Panc1 (cell line): ENCODE measurements around the gene COL4A2.

Source experiments
- POLR2AphosphoS5 ChIP-seq: IDR thresholded peaks from 2 replicates; pipeline ENCODE4 v1.6.1; 2012; ENCODE audit warnings: mild to moderate bottlenecking, low read depth, low read length, moderate library complexity
- SIN3A ChIP-seq: IDR thresholded peaks from 2 replicates; pipeline ENCODE4 v1.6.1; 2012; ENCODE audit warnings: low read depth, mild to moderate bottlenecking, low read length, moderate library complexity, borderline replicate concordance; ENCODE audit not compliant: insufficient read depth
- TCF7L2 ChIP-seq: IDR thresholded peaks from 2 replicates; pipeline ENCODE4 v1.6.1; 2011; ENCODE audit warnings: mild to moderate bottlenecking, low read depth, low read length, inconsistent platforms
- TF ChIP-seq, protein P1 (sequence below): fragments of 450-650 bp; IDR thresholded peaks from 2 replicates; pipeline ENCODE4 v1.5.1; 2017; ENCODE audit warnings: mild to moderate bottlenecking

GRCh38 chr13:110369400-110369799 lies 62.3 kb downstream of the COL4A2 start:
- TF ChIP-seq, protein P1, sequence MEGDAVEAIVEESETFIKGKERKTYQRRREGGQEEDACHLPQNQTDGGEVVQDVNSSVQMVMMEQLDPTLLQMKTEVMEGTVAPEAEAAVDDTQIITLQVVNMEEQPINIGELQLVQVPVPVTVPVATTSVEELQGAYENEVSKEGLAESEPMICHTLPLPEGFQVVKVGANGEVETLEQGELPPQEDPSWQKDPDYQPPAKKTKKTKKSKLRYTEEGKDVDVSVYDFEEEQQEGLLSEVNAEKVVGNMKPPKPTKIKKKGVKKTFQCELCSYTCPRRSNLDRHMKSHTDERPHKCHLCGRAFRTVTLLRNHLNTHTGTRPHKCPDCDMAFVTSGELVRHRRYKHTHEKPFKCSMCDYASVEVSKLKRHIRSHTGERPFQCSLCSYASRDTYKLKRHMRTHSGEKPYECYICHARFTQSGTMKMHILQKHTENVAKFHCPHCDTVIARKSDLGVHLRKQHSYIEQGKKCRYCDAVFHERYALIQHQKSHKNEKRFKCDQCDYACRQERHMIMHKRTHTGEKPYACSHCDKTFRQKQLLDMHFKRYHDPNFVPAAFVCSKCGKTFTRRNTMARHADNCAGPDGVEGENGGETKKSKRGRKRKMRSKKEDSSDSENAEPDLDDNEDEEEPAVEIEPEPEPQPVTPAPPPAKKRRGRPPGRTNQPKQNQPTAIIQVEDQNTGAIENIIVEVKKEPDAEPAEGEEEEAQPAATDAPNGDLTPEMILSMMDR: no peak
- no peak for TF ChIP-seq POLR2AphosphoS5
- TF ChIP-seq TCF7L2: no peak
- TF ChIP-seq SIN3A: no peak
